ENCODE measurements around the gene PI4KB. TPM values are rescaled to one million over a fixed set of nuclear protein-coding genes. Genes with fewer than 3 reads are reported as not detected.

Gene PI4KB
- total RNA-seq, 4 donors from 2014 or later, result 45.4 to 55.3 (median 49.4) TPM

Other genes starting within 250 kb of the PI4KB start
- 10 to 100 TPM in 2 of 4 donors, 1 to 10 TPM in 2; 9.7 to 30.4 (median 14.3) TPM for gene SEMA6C, start 180.8 kb downstream of the PI4KB start, total RNA-seq
- gene TNFAIP8L2, start 170.8 kb downstream of the PI4KB start, total RNA-seq, result 1 to 10 TPM; 1.2 to 5.6 (median 3.0) TPM
- gene LYSMD1, start 161.5 kb downstream of the PI4KB start, total RNA-seq, result 10 to 100 TPM in 3 of 4 donors, 1 to 10 TPM in 1; 9.2 to 16.1 (median 11.8) TPM
- gene SCNM1, start 161.3 kb downstream of the PI4KB start, total RNA-seq, result 10 to 100 TPM; 24.1 to 38.8 (median 27.3) TPM
- under 1 TPM in 1 of 4 donors, not detected in 3; 0.49 TPM for gene TMOD4, start 151.4 kb downstream of the PI4KB start, total RNA-seq
- gene VPS72, start 137.2 kb downstream of the PI4KB start, total RNA-seq, result 10 to 100 TPM; 27.3 to 43.3 (median 31.1) TPM
- gene PIP5K1A, start 128.9 kb downstream of the PI4KB start, total RNA-seq, result 10 to 100 TPM; 27.7 to 67.6 (median 44.1) TPM
- gene PSMD4, start 72.7 kb downstream of the PI4KB start, total RNA-seq, result 100 to 1,000 TPM in 3 of 4 donors, 10 to 100 TPM in 1; 69.9 to 122 (median 118) TPM
- gene ZNF687, start 45.1 kb downstream of the PI4KB start, total RNA-seq, result 10 to 100 TPM; 21.9 to 45.0 (median 32.2) TPM
- 10 to 100 TPM; 13.2 to 23.2 (median 16.7) TPM for gene RFX5, start 19.8 kb upstream of the PI4KB start, total RNA-seq
- gene SELENBP1, start 45.3 kb upstream of the PI4KB start, total RNA-seq, result 10 to 100 TPM; 25.4 to 39.9 (median 38.1) TPM
- 100 to 1,000 TPM; 188 to 267 (median 213) TPM for gene PSMB4, start 72.2 kb upstream of the PI4KB start, total RNA-seq
- gene POGZ, start 132.1 kb upstream of the PI4KB start, total RNA-seq, result 10 to 100 TPM; 23.7 to 71.8 (median 26.8) TPM
- gene CGN, start 184.0 kb upstream of the PI4KB start, total RNA-seq, result 10 to 100 TPM; 33.6 to 71.0 (median 44.6) TPM
- gene TUFT1, start 212.9 kb upstream of the PI4KB start, total RNA-seq, result 100 to 1,000 TPM; 140 to 186 (median 161) TPM

Data from lower leg skin (tissue), 4 donors.